Measurements from ENCODE around the gene NDUFS2. TPM values are rescaled to one million over a fixed set of nuclear protein-coding genes. Genes with fewer than 3 reads are reported as not detected.

NDUFS2 gene
- total RNA-seq, 3 donors from 2014 or later (not counting 1 experiment from before 2014, with no cell fraction given): 74.7 to 88.8 (median 84.7) TPM

DNA sequence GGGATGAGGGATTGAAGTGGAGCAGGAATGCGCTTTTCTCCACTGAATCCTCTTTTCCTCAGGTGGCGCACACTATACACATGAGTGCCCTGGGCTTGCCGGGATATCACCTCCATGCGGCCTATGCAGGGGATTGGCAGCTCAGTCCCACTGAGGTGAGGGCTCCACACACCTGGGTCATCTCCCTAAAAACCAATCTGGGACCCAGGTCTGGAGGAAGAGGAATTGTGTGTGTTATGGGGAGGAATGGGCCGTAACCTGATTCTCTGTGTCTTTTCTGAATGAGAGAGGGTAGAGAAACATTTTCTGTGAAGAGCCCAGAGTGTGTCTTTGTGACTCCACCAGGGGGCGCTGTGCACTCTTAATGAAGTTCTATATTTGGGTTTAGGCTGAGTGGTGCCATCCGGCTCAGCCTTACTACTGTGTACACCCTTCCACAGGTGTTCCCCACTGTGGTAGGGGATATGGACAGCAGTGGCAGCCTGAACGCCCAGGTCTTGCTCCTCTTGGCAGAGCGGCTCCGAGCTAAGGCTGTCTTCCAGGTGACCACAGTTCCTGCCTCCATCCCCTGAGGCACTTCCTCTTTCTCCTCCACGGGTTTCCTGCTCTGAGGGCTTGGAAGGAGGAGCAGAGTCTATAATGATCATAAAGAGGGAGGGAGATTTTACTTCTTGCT is 25.2 kb downstream of the NDUFS2 start:
- Histone ChIP-seq H3K9me3 (ENCODE audit: control insufficient read depth, insufficient read depth, low read length) (no peaks in the 10 kb centered on the region), H3K36me3 (ENCODE audit: control insufficient read depth, insufficient read depth, low read length) (peaks cover 19% of the 10 kb centered on the region), H3K4me1 (ENCODE audit: control insufficient read depth, insufficient read depth, low read length) (peaks cover 32% of the 10 kb centered on the region), H3K27ac (ENCODE audit: low read length) (no peak overlapping the region), H3K27me3 (ENCODE audit: control insufficient read depth, insufficient read depth, low read length) (no peaks in the 10 kb centered on the region), H3K4me3 (ENCODE audit: low read length) (no peak overlapping the region)
- no peaks in the 10 kb centered on the region for H3K9me3 Mint-ChIP-seq
- no peaks in the 10 kb centered on the region for H3K27me3 Mint-ChIP-seq (ENCODE audit: low read depth in 2 of 2)
- ATAC-seq: peak; percentile 28 to 55 (median 36)
- no peaks in the 10 kb centered on the region for H3K36me3 Mint-ChIP-seq
- WGBS (ENCODE audit: insufficient coverage): 40% methylated on average over 10 of the region's 11 CpGs
- TF ChIP-seq, protein P1, sequence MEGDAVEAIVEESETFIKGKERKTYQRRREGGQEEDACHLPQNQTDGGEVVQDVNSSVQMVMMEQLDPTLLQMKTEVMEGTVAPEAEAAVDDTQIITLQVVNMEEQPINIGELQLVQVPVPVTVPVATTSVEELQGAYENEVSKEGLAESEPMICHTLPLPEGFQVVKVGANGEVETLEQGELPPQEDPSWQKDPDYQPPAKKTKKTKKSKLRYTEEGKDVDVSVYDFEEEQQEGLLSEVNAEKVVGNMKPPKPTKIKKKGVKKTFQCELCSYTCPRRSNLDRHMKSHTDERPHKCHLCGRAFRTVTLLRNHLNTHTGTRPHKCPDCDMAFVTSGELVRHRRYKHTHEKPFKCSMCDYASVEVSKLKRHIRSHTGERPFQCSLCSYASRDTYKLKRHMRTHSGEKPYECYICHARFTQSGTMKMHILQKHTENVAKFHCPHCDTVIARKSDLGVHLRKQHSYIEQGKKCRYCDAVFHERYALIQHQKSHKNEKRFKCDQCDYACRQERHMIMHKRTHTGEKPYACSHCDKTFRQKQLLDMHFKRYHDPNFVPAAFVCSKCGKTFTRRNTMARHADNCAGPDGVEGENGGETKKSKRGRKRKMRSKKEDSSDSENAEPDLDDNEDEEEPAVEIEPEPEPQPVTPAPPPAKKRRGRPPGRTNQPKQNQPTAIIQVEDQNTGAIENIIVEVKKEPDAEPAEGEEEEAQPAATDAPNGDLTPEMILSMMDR (IDR thresholded peaks at IDR 0.05): peak; percentile 86
- H3K4me1 Mint-ChIP-seq: peaks cover 39 to 47% of the 10 kb centered on the region in 2 donors
- peak overlapping the region; percentile 34 to 92 for H3K27ac Mint-ChIP-seq
- intact Hi-C loops (cut with micrococcal nuclease): loop anchor here (1.0 to 5.0 kb wide), 4 partner anchors 64 to 155 kb away; partner anchors contain the start of genes CFAP126 and MPZ
- H3K4me3 Mint-ChIP-seq: peak overlapping the region; percentile 100
- DNase-seq: peak; percentile 83 to 93

DNA sequence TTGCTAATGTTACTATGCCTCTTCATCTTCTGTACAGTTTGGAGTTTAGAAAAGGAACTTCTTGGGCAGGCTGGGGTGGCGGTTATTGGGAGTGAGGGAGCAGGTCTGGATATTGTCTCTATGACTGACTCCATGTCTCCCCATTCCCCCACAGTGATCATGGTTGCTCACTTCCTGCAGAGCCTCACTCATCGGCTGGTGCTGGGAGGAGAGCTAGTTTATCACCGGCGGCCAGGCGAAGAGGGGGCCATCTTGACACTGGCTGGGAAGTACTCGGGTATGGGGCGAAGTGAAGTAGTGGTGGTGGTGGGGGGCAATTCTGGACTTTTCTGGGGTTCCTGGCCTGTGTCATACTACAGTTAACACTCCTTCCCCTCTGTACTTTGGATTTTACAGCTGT is 25.9 kb downstream of the NDUFS2 start:
- TF ChIP-seq, protein P1 (IDR thresholded peaks at IDR 0.05): no peak
- 67% methylated on average over 5 of the region's 7 CpGs for WGBS (ENCODE audit: insufficient coverage)
- intact Hi-C loops (cut with micrococcal nuclease): loop anchor here (5.0 kb wide), 2 partner anchors 79 to 139 kb away; partner anchors contain the start of genes CFAP126 and MPZ
- no peak overlapping the region for H3K4me3 Mint-ChIP-seq
- Histone ChIP-seq H3K36me3 (ENCODE audit: control insufficient read depth, insufficient read depth, low read length) (peaks cover 19% of the 10 kb centered on the region), H3K4me1 (ENCODE audit: control insufficient read depth, insufficient read depth, low read length) (peaks cover 32% of the 10 kb centered on the region), H3K4me3 (ENCODE audit: low read length) (no peak overlapping the region), H3K9me3 (ENCODE audit: control insufficient read depth, insufficient read depth, low read length) (no peaks in the 10 kb centered on the region), H3K27me3 (ENCODE audit: control insufficient read depth, insufficient read depth, low read length) (no peaks in the 10 kb centered on the region), H3K27ac (ENCODE audit: low read length) (no peak overlapping the region)
- ATAC-seq: no peak
- H3K27ac Mint-ChIP-seq: peak overlapping the region in 1 of 2 donors; percentile 92
- DNase-seq: no peak
- no peaks in the 10 kb centered on the region for H3K27me3 Mint-ChIP-seq (ENCODE audit: low read depth in 2 of 2)
- H3K4me1 Mint-ChIP-seq: peaks cover 35 to 40% of the 10 kb centered on the region in 2 donors
- H3K36me3 Mint-ChIP-seq: no peaks in the 10 kb centered on the region
- no peaks in the 10 kb centered on the region for H3K9me3 Mint-ChIP-seq

DNA sequence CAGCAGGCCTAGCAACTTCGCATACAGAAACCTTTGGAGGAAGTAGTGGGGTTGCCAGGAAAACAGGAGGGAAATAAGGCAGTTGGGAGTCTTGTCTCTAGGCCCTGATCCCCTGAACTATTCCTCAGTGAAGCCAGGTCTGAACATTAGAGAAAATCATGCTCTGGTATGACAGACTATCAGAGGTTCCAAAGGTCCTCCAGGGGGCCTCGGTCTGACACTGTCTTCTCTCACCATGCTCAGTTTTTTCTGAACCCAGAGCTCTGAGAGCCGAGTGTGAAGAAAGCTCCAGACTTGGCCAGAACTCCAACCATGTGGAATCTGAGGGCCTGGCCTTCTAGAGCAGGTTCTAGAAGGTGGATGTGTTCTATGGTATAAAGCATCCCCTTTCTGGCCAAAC is 27.7 kb downstream of the NDUFS2 start:
- intact Hi-C loops (cut with micrococcal nuclease): loop anchor here (5.0 kb wide), 2 partner anchors 77 to 137 kb away; partner anchors contain the start of genes CFAP126 and MPZ
- H3K27me3 Mint-ChIP-seq (ENCODE audit: low read depth in 2 of 2): no peaks in the 10 kb centered on the region
- H3K27me3 ChIP-seq (ENCODE audit: control insufficient read depth, insufficient read depth, low read length): no peaks in the 10 kb centered on the region
- no peak overlapping the region for H3K27ac ChIP-seq (ENCODE audit: low read length)
- ATAC-seq (no peak), DNase-seq (no peak)
- 89% methylated on average over 3 of the region's 3 CpGs for WGBS (ENCODE audit: insufficient coverage)
- H3K9me3 Mint-ChIP-seq: no peaks in the 10 kb centered on the region
- peak overlapping the region in 1 of 2 donors; percentile 30 for H3K27ac Mint-ChIP-seq
- peaks cover 19% of the 10 kb centered on the region for H3K36me3 ChIP-seq (ENCODE audit: control insufficient read depth, insufficient read depth, low read length)
- peaks cover 29 to 32% of the 10 kb centered on the region in 2 donors for H3K4me1 Mint-ChIP-seq
- H3K9me3 ChIP-seq (ENCODE audit: control insufficient read depth, insufficient read depth, low read length): no peaks in the 10 kb centered on the region
- peaks cover 32% of the 10 kb centered on the region for H3K4me1 ChIP-seq (ENCODE audit: control insufficient read depth, insufficient read depth, low read length)
- TF ChIP-seq, protein P1 (IDR thresholded peaks at IDR 0.05): no peak
- H3K4me3 Mint-ChIP-seq: no peak overlapping the region
- no peak overlapping the region for H3K4me3 ChIP-seq (ENCODE audit: low read length)
- no peaks in the 10 kb centered on the region for H3K36me3 Mint-ChIP-seq
